ENCODE results near the gene RAB40C.

DNA sequence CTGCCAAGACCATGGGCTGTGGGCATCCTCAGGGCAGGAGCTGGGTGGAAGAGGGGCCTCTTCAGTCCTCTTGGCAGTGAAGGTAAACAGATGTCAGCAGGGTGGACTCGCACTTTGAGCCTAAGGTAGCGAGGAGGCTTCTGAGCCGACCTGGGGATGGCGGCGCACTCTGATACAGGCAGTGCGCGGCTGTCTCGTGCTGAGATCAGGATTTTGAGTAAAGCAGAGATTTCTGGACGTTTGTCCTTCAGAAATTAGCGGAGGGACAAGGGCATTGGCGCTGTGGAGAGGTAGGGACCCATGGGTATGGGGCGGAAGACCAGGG, 6.8 kb downstream of the RAB40C start:
- TF ChIP-seq SUZ12 (IDR thresholded peaks at IDR 0.05): no peak
- no peak for TF ChIP-seq TARDBP (IDR thresholded peaks at IDR 0.05)
- TF ChIP-seq ARNT (IDR thresholded peaks at IDR 0.05): no peak
- no peak for TF ChIP-seq BHLHE40 (IDR thresholded peaks at IDR 0.05; ENCODE audit: borderline replicate concordance)
- TF ChIP-seq FOXA1 (IDR thresholded peaks at IDR 0.05): no peak
- no peak for TF ChIP-seq ELF4 (IDR thresholded peaks at IDR 0.05)
- TF ChIP-seq NFRKB (IDR thresholded peaks at IDR 0.05): no peak
- no peak for TF ChIP-seq SP1 (IDR thresholded peaks at IDR 0.05)
- TF ChIP-seq HDGF (IDR thresholded peaks at IDR 0.05; ENCODE audit: borderline replicate concordance): no peak
- TF ChIP-seq, protein P1, sequence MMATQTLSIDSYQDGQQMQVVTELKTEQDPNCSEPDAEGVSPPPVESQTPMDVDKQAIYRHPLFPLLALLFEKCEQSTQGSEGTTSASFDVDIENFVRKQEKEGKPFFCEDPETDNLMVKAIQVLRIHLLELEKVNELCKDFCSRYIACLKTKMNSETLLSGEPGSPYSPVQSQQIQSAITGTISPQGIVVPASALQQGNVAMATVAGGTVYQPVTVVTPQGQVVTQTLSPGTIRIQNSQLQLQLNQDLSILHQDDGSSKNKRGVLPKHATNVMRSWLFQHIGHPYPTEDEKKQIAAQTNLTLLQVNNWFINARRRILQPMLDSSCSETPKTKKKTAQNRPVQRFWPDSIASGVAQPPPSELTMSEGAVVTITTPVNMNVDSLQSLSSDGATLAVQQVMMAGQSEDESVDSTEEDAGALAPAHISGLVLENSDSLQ (IDR thresholded peaks at IDR 0.05): no peak
